ENCODE measurements around the gene NLRP6. TPM values are rescaled to one million over a fixed set of nuclear protein-coding genes. Genes with fewer than 3 reads are reported as not detected.

NLRP6 gene
- total RNA-seq, 1 experiment from 2014 or later: not detected

DNA sequence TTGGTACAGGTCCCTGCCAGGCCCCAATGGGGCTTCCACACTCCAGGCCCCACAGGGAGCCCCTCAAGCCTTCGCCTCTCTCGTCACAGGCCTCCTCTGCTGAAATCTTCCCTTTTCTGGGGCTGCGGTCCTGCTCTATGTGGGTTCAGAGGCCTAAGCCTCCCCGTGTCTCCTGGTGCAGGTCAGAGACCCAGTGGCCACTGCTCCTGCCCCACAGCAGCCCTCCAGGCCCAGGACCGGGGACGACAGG is 48.3 kb downstream of the NLRP6 start:
- no peaks in the 10 kb centered on the region for H4K20me1 ChIP-seq (ENCODE audit: insufficient read depth)
- H3K36me3 ChIP-seq (ENCODE audit: low read depth): no peaks in the 10 kb centered on the region
- H3K4me3 ChIP-seq: no peak overlapping the region
- no peaks in the 10 kb centered on the region for H3K9me3 ChIP-seq (ENCODE audit: insufficient read depth, low read depth)
- TF ChIP-seq EZH2 (IDR thresholded peaks at IDR 0.05; ENCODE audit: low read depth): no peak
- TF ChIP-seq, protein P1, sequence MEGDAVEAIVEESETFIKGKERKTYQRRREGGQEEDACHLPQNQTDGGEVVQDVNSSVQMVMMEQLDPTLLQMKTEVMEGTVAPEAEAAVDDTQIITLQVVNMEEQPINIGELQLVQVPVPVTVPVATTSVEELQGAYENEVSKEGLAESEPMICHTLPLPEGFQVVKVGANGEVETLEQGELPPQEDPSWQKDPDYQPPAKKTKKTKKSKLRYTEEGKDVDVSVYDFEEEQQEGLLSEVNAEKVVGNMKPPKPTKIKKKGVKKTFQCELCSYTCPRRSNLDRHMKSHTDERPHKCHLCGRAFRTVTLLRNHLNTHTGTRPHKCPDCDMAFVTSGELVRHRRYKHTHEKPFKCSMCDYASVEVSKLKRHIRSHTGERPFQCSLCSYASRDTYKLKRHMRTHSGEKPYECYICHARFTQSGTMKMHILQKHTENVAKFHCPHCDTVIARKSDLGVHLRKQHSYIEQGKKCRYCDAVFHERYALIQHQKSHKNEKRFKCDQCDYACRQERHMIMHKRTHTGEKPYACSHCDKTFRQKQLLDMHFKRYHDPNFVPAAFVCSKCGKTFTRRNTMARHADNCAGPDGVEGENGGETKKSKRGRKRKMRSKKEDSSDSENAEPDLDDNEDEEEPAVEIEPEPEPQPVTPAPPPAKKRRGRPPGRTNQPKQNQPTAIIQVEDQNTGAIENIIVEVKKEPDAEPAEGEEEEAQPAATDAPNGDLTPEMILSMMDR (conservative IDR thresholded peaks at IDR 0.05): no peak
- no peak overlapping the region for H2AFZ ChIP-seq
- ChIA-PET POLR2A (ENCODE audit: unreplicated experiment) (no interaction called here), CTCF (no interaction called here)
- no peak overlapping the region for H3K27ac ChIP-seq
- no TSS peak for BruUV-seq (replicated peaks)
- no peaks in the 10 kb centered on the region for H3K4me1 ChIP-seq (replicated peaks; ENCODE audit: insufficient read depth)
- H3K27me3 ChIP-seq (ENCODE audit: insufficient read depth, low read depth): no peaks in the 10 kb centered on the region
- H3F3A ChIP-seq (ENCODE audit: insufficient read depth, low read depth): no peaks in the 10 kb centered on the region
- DNase-seq: no peak
- intact Hi-C loops (cut with micrococcal nuclease; ENCODE audit: unreplicated experiment): no loop called here
- no peaks in the 10 kb centered on the region for H3K79me2 ChIP-seq (ENCODE audit: low read depth)
- no peaks in the 10 kb centered on the region for H3K9me2 ChIP-seq (ENCODE audit: insufficient read depth)
- no peak overlapping the region for H3K4me2 ChIP-seq

DNA sequence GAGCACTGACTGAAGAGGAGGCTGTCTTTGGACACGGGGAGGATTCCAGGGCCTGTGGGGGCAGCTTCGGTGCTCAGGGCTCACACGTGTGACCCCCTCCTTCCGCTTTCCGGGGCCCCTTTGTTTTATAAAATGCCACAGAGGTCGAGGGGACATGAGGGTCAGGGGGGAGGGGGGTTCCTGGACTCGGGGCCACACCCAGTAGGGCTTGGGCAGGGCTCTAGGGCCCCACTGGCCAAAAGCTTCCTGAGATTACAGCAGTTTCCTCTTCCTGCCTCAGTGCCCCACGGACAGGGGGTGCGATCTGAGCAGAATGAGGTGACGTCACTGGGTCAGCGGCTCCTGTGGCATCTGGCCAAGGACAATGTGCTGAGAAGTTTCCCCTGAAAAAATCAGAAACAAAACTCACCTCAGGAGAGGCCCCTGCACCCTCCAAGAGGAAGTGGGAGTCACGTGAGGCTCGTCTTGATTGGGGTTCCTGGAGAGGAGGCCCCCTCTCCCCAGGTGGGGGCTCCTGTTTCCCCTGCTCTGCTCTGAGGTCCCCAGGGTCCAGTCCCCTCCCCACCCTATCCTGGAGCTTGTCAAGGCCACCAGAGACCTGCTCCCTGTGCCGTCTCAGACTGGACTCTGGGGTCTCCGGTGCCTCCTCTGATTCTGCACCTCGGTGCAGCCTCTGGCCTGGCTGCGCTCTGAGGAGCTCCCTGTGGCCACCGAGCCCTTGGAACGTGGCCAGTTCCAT is 48.8 kb downstream of the NLRP6 start:
- DNase-seq: no peak
- Histone ChIP-seq H2AFZ (no peak overlapping the region), H3K9me2 (ENCODE audit: insufficient read depth) (no peaks in the 10 kb centered on the region), H4K20me1 (ENCODE audit: insufficient read depth) (no peaks in the 10 kb centered on the region), H3K36me3 (ENCODE audit: low read depth) (no peaks in the 10 kb centered on the region), H3K27ac (no peak overlapping the region), H3F3A (ENCODE audit: insufficient read depth, low read depth) (no peaks in the 10 kb centered on the region), H3K9me3 (ENCODE audit: insufficient read depth, low read depth) (no peaks in the 10 kb centered on the region), H3K27me3 (ENCODE audit: insufficient read depth, low read depth) (no peaks in the 10 kb centered on the region), H3K4me1 (replicated peaks; ENCODE audit: insufficient read depth) (no peaks in the 10 kb centered on the region), H3K79me2 (ENCODE audit: low read depth) (no peaks in the 10 kb centered on the region), H3K4me3 (no peak overlapping the region), H3K4me2 (no peak overlapping the region)
- TF ChIP-seq, protein P1 (conservative IDR thresholded peaks at IDR 0.05): no peak
- intact Hi-C loops (cut with micrococcal nuclease; ENCODE audit: unreplicated experiment): no loop called here
- ChIA-PET POLR2A (ENCODE audit: unreplicated experiment) (no interaction called here), CTCF (no interaction called here)
- BruUV-seq (replicated peaks): no TSS peak

DNA sequence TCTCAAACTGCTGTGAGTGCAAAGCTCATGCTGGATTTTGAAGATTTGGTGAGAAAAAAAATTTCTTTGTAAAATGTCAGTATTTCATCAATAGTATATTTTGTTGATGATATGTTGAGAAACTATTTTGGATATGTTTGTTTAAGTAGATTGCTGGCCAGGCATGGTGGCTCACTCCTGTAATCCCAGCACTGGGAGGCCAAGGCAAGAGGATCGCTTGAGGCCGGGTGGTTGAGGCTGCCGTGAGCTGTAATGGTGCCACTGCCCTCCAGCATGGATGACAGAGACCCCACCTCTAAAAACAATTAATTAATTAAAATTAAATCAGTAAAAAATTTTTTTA is 49.3 kb downstream of the NLRP6 start:
- H2AFZ ChIP-seq: no peak overlapping the region

More for the DNA sequence above, 49.3 kb downstream of the NLRP6 start:
- intact Hi-C loops (cut with micrococcal nuclease; ENCODE audit: unreplicated experiment): no loop called here
- Histone ChIP-seq H3K4me2 (no peak overlapping the region), H3K27ac (no peak overlapping the region), H3K9me3 (ENCODE audit: insufficient read depth, low read depth) (no peaks in the 10 kb centered on the region), H3K4me3 (no peak overlapping the region), H3F3A (ENCODE audit: insufficient read depth, low read depth) (no peaks in the 10 kb centered on the region), H3K9me2 (ENCODE audit: insufficient read depth) (no peaks in the 10 kb centered on the region), H3K79me2 (ENCODE audit: low read depth) (no peaks in the 10 kb centered on the region), H3K36me3 (ENCODE audit: low read depth) (no peaks in the 10 kb centered on the region), H4K20me1 (ENCODE audit: insufficient read depth) (no peaks in the 10 kb centered on the region), H3K4me1 (replicated peaks; ENCODE audit: insufficient read depth) (no peaks in the 10 kb centered on the region), H3K27me3 (ENCODE audit: insufficient read depth, low read depth) (no peaks in the 10 kb centered on the region)
- POLR2A ChIA-PET (ENCODE audit: unreplicated experiment): no interaction called here
- BruUV-seq (replicated peaks): no TSS peak
- TF ChIP-seq, protein P1 (conservative IDR thresholded peaks at IDR 0.05): no peak
- TF ChIP-seq EZH2 (IDR thresholded peaks at IDR 0.05; ENCODE audit: low read depth): no peak
- CTCF ChIA-PET: no interaction called here
- DNase-seq: no peak

Data from PC-9 (cell line).